CD4-positive, CD25-positive, alpha-beta regulatory T cell (primary cell): ENCODE results near the gene SNX10. TPM values are rescaled to one million over a fixed set of nuclear protein-coding genes. Genes with fewer than 3 reads are reported as not detected.
"Not testable (repeated sequence)": the region's sequence is repeated elsewhere in the genome, so short reads cannot be mapped to it uniquely, and the experiment has no call there.

Experiments
- ATAC-seq, 2 donors: fragments of 150-1000 bp; cut with Tn5 transposase; one replicate each; pipeline ENCODE4 v1.10.0; 2021; ENCODE audit warnings: low read depth in 2 of 2, moderate number of reproducible peaks in 2 of 2, moderate library complexity in 1 of 2
- DNase-seq, 3 donors: peaks; one replicate each; pipeline versions ENCODE4 v3.0.0 to v3.0.0-alpha.2; 2012 to 2022; ENCODE audit warnings: mixed read lengths in 1 of 3
- H3K27ac ChIP-seq: one replicate; pipeline ENCODE4 v1.7.0; 2013; ENCODE audit warnings: mild to moderate bottlenecking, low read length; ENCODE audit not compliant: insufficient read depth, poor library complexity, severe bottlenecking
- H3K27me3 ChIP-seq: one replicate; pipeline ENCODE4 v1.7.0; 2013; ENCODE audit warnings: low read length; ENCODE audit not compliant: control insufficient read depth, insufficient read depth
- H3K36me3 ChIP-seq: one replicate; pipeline ENCODE4 v1.7.0; 2013; ENCODE audit warnings: mild to moderate bottlenecking, low read length, moderate library complexity; ENCODE audit not compliant: control insufficient read depth, insufficient read depth
- H3K4me1 ChIP-seq: 2 replicates; pipeline ENCODE4 v1.7.0; 2013; ENCODE audit warnings: mild to moderate bottlenecking, low read length; ENCODE audit not compliant: insufficient read depth, control insufficient read depth, poor library complexity, severe bottlenecking
- H3K4me3 ChIP-seq: one replicate; pipeline ENCODE4 v1.7.0; 2013; ENCODE audit warnings: low read depth, mild to moderate bottlenecking, low read length, moderate library complexity
- H3K9me3 ChIP-seq, 2 experiments: 1 replicate in 1 of 2; 2 replicates in 1 of 2; pipeline ENCODE4 v1.7.0; 2013; ENCODE audit warnings: low read length in 2 of 2, mild to moderate bottlenecking in 1 of 2, moderate library complexity in 1 of 2; ENCODE audit not compliant: control insufficient read depth in 2 of 2
- H3K27ac Mint-ChIP-seq, 3 donors: one replicate each; pipeline ENCODE4 v1.8.0; 2020 to 2022; ENCODE audit warnings: mild to moderate bottlenecking in 3 of 3, mixed read lengths in 3 of 3, moderate library complexity in 2 of 3
- H3K27me3 Mint-ChIP-seq: one replicate; pipeline ENCODE4 v1.8.0; 2022; ENCODE audit warnings: mild to moderate bottlenecking, mixed read lengths
- H3K36me3 Mint-ChIP-seq: one replicate; pipeline ENCODE4 v1.8.0; 2020; ENCODE audit warnings: mixed read lengths
- H3K4me1 Mint-ChIP-seq, 4 donors: one replicate each; pipeline ENCODE4 v1.8.0; 2020 to 2022; ENCODE audit warnings: mixed read lengths in 4 of 4, mild to moderate bottlenecking in 1 of 4
- H3K4me3 Mint-ChIP-seq, 4 donors: one replicate each; pipeline ENCODE4 v1.8.0; 2020 to 2022; ENCODE audit warnings: mild to moderate bottlenecking in 4 of 4, mixed read lengths in 4 of 4, moderate library complexity in 3 of 4
- H3K9me3 Mint-ChIP-seq, 7 donors: one replicate each; pipeline ENCODE4 v1.8.0; 2020 to 2022; ENCODE audit warnings: mixed read lengths in 7 of 7, mild to moderate bottlenecking in 3 of 7, moderate library complexity in 2 of 7
- polyA plus RNA-seq, 4 donors: library from polyadenylated mRNA; unstranded; fragments of 300-500 nt; fragmentation: Illumina TruSeq; gene quantifications; one replicate each; pipeline ENCODE4 v1.2.3, GENCODE V29; 2021
- total RNA-seq: library from RNA; stranded (reverse); gene quantifications from one replicate; pipeline ENCODE4 v1.2.3, GENCODE V29; 2022

Gene SNX10
- total RNA-seq (14.4 TPM), polyA plus RNA-seq (10 to 100 TPM; 25.5 to 41.5 (median 29.4) TPM)

- Mint-ChIP-seq H3K27me3 (no peaks in the 10 kb centered on the region), H3K4me3 (peak within 1 kb of the TSS; percentile 86 to 96 (median 93)), H3K36me3 (no peaks in the 10 kb centered on the region), H3K9me3 (no peaks in the 10 kb centered on the region), H3K4me1 (peaks cover 15 to 49% (median 29%) of the 10 kb centered on the region in 4 donors), H3K27ac (peak within 1 kb of the TSS; percentile 90 to 91 (median 91))
- H3K4me1 ChIP-seq: peaks cover 42% of the 10 kb centered on the region
- H3K36me3 ChIP-seq: no peaks in the 10 kb centered on the region
- no peaks in the 10 kb centered on the region for H3K27me3 ChIP-seq
- H3K9me3 ChIP-seq: no peaks in the 10 kb centered on the region
- peak within 1 kb of the TSS; percentile 57 for H3K27ac ChIP-seq
- H3K4me3 ChIP-seq: peak within 1 kb of the TSS; percentile 91
- ATAC-seq (peak; percentile 81 to 82), DNase-seq (peak; percentile 55 to 85 (median 74))
Measured at GRCh38 chr7:26291699-26292538, at the start of gene SNX10. Gene SNX10, plus strand, starts transcription at chr7:26291862. Its CDS starts 54,581 bp downstream, at chr7:26346443.

GRCh38 chr7:26245150-26245549 is 46.5 kb upstream of the SNX10 start:
- Mint-ChIP-seq H3K9me3 (no peaks in the 10 kb centered on the region), H3K4me3 (no peak overlapping the region), H3K27ac (no peak overlapping the region), H3K4me1 (no peaks in the 10 kb centered on the region), H3K27me3 (peaks cover 19% of the 10 kb centered on the region), H3K36me3 (no peaks in the 10 kb centered on the region)
- Histone ChIP-seq H3K4me3 (no peak overlapping the region), H3K36me3 (no peaks in the 10 kb centered on the region), H3K27me3 (peaks cover 2% of the 10 kb centered on the region), H3K9me3 (no peaks in the 10 kb centered on the region), H3K27ac (no peak overlapping the region), H3K4me1 (no peaks in the 10 kb centered on the region)
- ATAC-seq (no peak), DNase-seq (no peak)

GRCh38 chr7:26250239-26250638 is 41.4 kb upstream of the SNX10 start:
- H3K9me3 Mint-ChIP-seq: peaks cover 0 to under 1% (median 0%) of the 10 kb centered on the region in 7 donors
- no peak for ATAC-seq

GRCh38 chr7:26261866-26262265 is 29.8 kb upstream of the SNX10 start:
- H3K4me3 Mint-ChIP-seq, H3K36me3 ChIP-seq, H3K36me3 Mint-ChIP-seq, H3K27me3 ChIP-seq, H3K9me3 Mint-ChIP-seq, DNase-seq, H3K4me1 Mint-ChIP-seq, ATAC-seq, H3K4me3 ChIP-seq, H3K27ac ChIP-seq, H3K9me3 ChIP-seq, H3K4me1 ChIP-seq, H3K27ac Mint-ChIP-seq: not testable (repeated sequence)
- H3K27me3 Mint-ChIP-seq: peaks cover 34% of the 10 kb centered on the region

More at GRCh38 chr7:26250239-26250638, 41.4 kb upstream of the SNX10 start:
- H3K27me3 ChIP-seq: no peaks in the 10 kb centered on the region
- peak in 1 of 3 donors; percentile 8 for DNase-seq
- no peaks in the 10 kb centered on the region for H3K9me3 ChIP-seq
- H3K36me3 ChIP-seq: no peaks in the 10 kb centered on the region
- peaks cover 6% of the 10 kb centered on the region for H3K27me3 Mint-ChIP-seq
- no peaks in the 10 kb centered on the region for H3K4me1 Mint-ChIP-seq
- H3K4me1 ChIP-seq: no peaks in the 10 kb centered on the region
- H3K4me3 Mint-ChIP-seq: no peak overlapping the region
- no peak overlapping the region for H3K4me3 ChIP-seq
- H3K27ac ChIP-seq: no peak overlapping the region
- peak overlapping the region in 1 of 3 donors; percentile 8 for H3K27ac Mint-ChIP-seq
- H3K36me3 Mint-ChIP-seq: no peaks in the 10 kb centered on the region

- peaks cover 3% of the 10 kb centered on the region for H3K27me3 ChIP-seq
- no peaks in the 10 kb centered on the region for H3K9me3 ChIP-seq
- DNase-seq: peak in 1 of 3 donors; percentile 32
- H3K27ac ChIP-seq: no peak overlapping the region
- H3K4me1 ChIP-seq: no peaks in the 10 kb centered on the region
- no peak overlapping the region for H3K4me3 ChIP-seq
- ATAC-seq: no peak
- H3K36me3 ChIP-seq: no peaks in the 10 kb centered on the region
- Mint-ChIP-seq H3K9me3 (peaks cover 0 to 1% (median 0%) of the 10 kb centered on the region in 7 donors), H3K27me3 (peaks cover 51% of the 10 kb centered on the region), H3K36me3 (no peaks in the 10 kb centered on the region), H3K27ac (no peak overlapping the region), H3K4me3 (no peak overlapping the region), H3K4me1 (no peaks in the 10 kb centered on the region)
Measured at GRCh38 chr7:26265065-26265464, 26.6 kb upstream of the SNX10 start.

GRCh38 chr7:26265499-26266075 is 26.1 kb upstream of the SNX10 start:
- H3K4me1 Mint-ChIP-seq: no peaks in the 10 kb centered on the region
- H3K36me3 Mint-ChIP-seq: no peaks in the 10 kb centered on the region
- peaks cover 3% of the 10 kb centered on the region for H3K27me3 ChIP-seq

GRCh38 chr7:26267601-26268166 is 24.0 kb upstream of the SNX10 start:
- H3K27me3 Mint-ChIP-seq: peaks cover 66% of the 10 kb centered on the region

More at GRCh38 chr7:26265499-26266075, 26.1 kb upstream of the SNX10 start:
- Histone ChIP-seq H3K36me3 (no peaks in the 10 kb centered on the region), H3K9me3 (no peaks in the 10 kb centered on the region), H3K4me1 (no peaks in the 10 kb centered on the region), H3K4me3 (no peak overlapping the region), H3K27ac (no peak overlapping the region)
- H3K4me3 Mint-ChIP-seq: no peak overlapping the region
- peaks cover 56% of the 10 kb centered on the region for H3K27me3 Mint-ChIP-seq
- ATAC-seq: no peak
- no peak overlapping the region for H3K27ac Mint-ChIP-seq
- peaks cover 0 to 1% (median 0%) of the 10 kb centered on the region in 7 donors for H3K9me3 Mint-ChIP-seq
- no peak for DNase-seq

More at GRCh38 chr7:26267601-26268166, 24.0 kb upstream of the SNX10 start:
- no peak overlapping the region for H3K27ac ChIP-seq
- peaks cover 3% of the 10 kb centered on the region for H3K27me3 ChIP-seq
- Mint-ChIP-seq H3K4me1 (no peaks in the 10 kb centered on the region), H3K4me3 (no peak overlapping the region), H3K9me3 (peaks cover 0 to 1% (median 0%) of the 10 kb centered on the region in 7 donors), H3K27ac (no peak overlapping the region), H3K36me3 (no peaks in the 10 kb centered on the region)
- H3K36me3 ChIP-seq: no peaks in the 10 kb centered on the region
- H3K4me1 ChIP-seq: no peaks in the 10 kb centered on the region
- no peak overlapping the region for H3K4me3 ChIP-seq
- ATAC-seq: no peak
- DNase-seq: no peak
- no peaks in the 10 kb centered on the region for H3K9me3 ChIP-seq
